Measurements from ENCODE around the gene PDSS2. TPM values are rescaled to one million over a fixed set of nuclear protein-coding genes. Genes with fewer than 3 reads are reported as not detected.

Gene PDSS2
- polyA plus RNA-seq, 1 of the 3 experiments (the other 2 are of a cell fraction), result 5.6 TPM

- no peak overlapping the region for H3K4me3 ChIP-seq (ENCODE audit: low read depth in 2 of 2, low read length in 1 of 2)
- H3K79me2 ChIP-seq (ENCODE audit: insufficient read depth), result no peaks in the 10 kb centered on the region
- ChIA-PET POLR2A (interaction anchor here (0.6 to 0.9 kb wide), 2 partner anchors 8 to 113 kb away, joined by 3 read pairs; no protein-coding TSS in a partner anchor), CTCF (interaction anchor here (0.7 to 1.5 kb wide), 9 partner anchors 12 to 372 kb away, joined by 3 to 7 read pairs (median 4); partner anchors contain the start of gene SOBP)
- H2AFZ ChIP-seq (ENCODE audit: low read depth), result no peak overlapping the region
- H3K9me3 ChIP-seq, result no peaks in the 10 kb centered on the region
- no peak overlapping the region for H3K9ac ChIP-seq
- H3K36me3 ChIP-seq (replicated peaks in 1 of 2; ENCODE audit: control insufficient read depth in 1 of 2, insufficient read depth in 2 of 2, low read length in 1 of 2), result no peaks in the 10 kb centered on the region
- no peaks in the 10 kb centered on the region for H4K20me1 ChIP-seq (ENCODE audit: insufficient read depth)
- H3K27me3 ChIP-seq (ENCODE audit: insufficient read depth), result no peaks in the 10 kb centered on the region
- H3K4me2 ChIP-seq, result no peak overlapping the region
- H3K27ac ChIP-seq (ENCODE audit: low read depth in 2 of 2, low read length in 1 of 2), result no peak overlapping the region
- H3F3A ChIP-seq (replicated peaks; ENCODE audit: insufficient read depth), result peaks cover 4% of the 10 kb centered on the region
- no peaks in the 10 kb centered on the region for H3K9me2 ChIP-seq
- TF ChIP-seq RFX5 (IDR thresholded peaks at IDR 0.05; ENCODE audit: low read length), result no peak
- TF ChIP-seq, protein P1, sequence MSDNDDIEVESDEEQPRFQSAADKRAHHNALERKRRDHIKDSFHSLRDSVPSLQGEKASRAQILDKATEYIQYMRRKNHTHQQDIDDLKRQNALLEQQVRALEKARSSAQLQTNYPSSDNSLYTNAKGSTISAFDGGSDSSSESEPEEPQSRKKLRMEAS (IDR thresholded peaks at IDR 0.05; ENCODE audit: low read depth), result no peak
- TF ChIP-seq, protein P2, sequence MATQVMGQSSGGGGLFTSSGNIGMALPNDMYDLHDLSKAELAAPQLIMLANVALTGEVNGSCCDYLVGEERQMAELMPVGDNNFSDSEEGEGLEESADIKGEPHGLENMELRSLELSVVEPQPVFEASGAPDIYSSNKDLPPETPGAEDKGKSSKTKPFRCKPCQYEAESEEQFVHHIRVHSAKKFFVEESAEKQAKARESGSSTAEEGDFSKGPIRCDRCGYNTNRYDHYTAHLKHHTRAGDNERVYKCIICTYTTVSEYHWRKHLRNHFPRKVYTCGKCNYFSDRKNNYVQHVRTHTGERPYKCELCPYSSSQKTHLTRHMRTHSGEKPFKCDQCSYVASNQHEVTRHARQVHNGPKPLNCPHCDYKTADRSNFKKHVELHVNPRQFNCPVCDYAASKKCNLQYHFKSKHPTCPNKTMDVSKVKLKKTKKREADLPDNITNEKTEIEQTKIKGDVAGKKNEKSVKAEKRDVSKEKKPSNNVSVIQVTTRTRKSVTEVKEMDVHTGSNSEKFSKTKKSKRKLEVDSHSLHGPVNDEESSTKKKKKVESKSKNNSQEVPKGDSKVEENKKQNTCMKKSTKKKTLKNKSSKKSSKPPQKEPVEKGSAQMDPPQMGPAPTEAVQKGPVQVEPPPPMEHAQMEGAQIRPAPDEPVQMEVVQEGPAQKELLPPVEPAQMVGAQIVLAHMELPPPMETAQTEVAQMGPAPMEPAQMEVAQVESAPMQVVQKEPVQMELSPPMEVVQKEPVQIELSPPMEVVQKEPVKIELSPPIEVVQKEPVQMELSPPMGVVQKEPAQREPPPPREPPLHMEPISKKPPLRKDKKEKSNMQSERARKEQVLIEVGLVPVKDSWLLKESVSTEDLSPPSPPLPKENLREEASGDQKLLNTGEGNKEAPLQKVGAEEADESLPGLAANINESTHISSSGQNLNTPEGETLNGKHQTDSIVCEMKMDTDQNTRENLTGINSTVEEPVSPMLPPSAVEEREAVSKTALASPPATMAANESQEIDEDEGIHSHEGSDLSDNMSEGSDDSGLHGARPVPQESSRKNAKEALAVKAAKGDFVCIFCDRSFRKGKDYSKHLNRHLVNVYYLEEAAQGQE (IDR thresholded peaks at IDR 0.05; ENCODE audit: low read depth, low read length), result no peak
- TF ChIP-seq GABPA (IDR thresholded peaks at IDR 0.05; ENCODE audit: low read depth), result no peak
- DNase-seq, result no peak
- no peaks in the 10 kb centered on the region; a peak in 2 of 4 replicates for H3K4me1 ChIP-seq (ENCODE audit: control insufficient read depth in 1 of 2, insufficient read depth in 2 of 2, low read depth in 1 of 2, low read length in 1 of 2)
- 63% methylated on average over 4 of the region's 4 CpGs for WGBS (ENCODE audit: low lambda C conversion rate)
These were observed 45.1 kb upstream of the PDSS2 start for GRCh38 chr6:107504270-107505026.

- Histone ChIP-seq H3K79me2 (ENCODE audit: insufficient read depth) (no peaks in the 10 kb centered on the region), H3K27me3 (ENCODE audit: insufficient read depth) (no peaks in the 10 kb centered on the region), H4K20me1 (ENCODE audit: insufficient read depth) (no peaks in the 10 kb centered on the region), H3K9me3 (no peaks in the 10 kb centered on the region), H3K27ac (ENCODE audit: low read depth in 2 of 2, low read length in 1 of 2) (peak overlapping the region in 1 of 2 experiments; percentile 30; a peak in 1 of 4 replicates), H2AFZ (ENCODE audit: low read depth) (no peak overlapping the region), H3K4me1 (ENCODE audit: control insufficient read depth in 1 of 2, insufficient read depth in 2 of 2, low read depth in 1 of 2, low read length in 1 of 2) (peaks cover 13 to 28% of the 10 kb centered on the region in 2 experiments), H3K9ac (no peak overlapping the region), H3K36me3 (replicated peaks in 1 of 2; ENCODE audit: control insufficient read depth in 1 of 2, insufficient read depth in 2 of 2, low read length in 1 of 2) (no peaks in the 10 kb centered on the region), H3K9me2 (no peaks in the 10 kb centered on the region), H3K4me3 (ENCODE audit: low read depth in 2 of 2, low read length in 1 of 2) (no peak overlapping the region), H3F3A (replicated peaks; ENCODE audit: insufficient read depth) (peaks cover 12% of the 10 kb centered on the region), H3K4me2 (no peak overlapping the region)
- POLR2A ChIA-PET, result interaction anchor here (0.9 kb wide), 1 partner anchor 8 kb away, joined by 3 read pairs; no protein-coding TSS in a partner anchor
- CTCF ChIA-PET, result interaction anchor here (0.8 to 1.4 kb wide), 6 partner anchors 10 to 179 kb away, joined by 3 read pairs; no protein-coding TSS in a partner anchor
- whole genome bisulfite sequencing (ENCODE audit: low lambda C conversion rate), result 95% methylated on average over 1 of the region's 1 CpG
- DNase-seq, result no peak
- no peak for TF ChIP-seq RXRA (IDR thresholded peaks at IDR 0.05; ENCODE audit: borderline replicate concordance, low read depth)
- TF ChIP-seq TCF12 (IDR thresholded peaks at IDR 0.05), result 0 out of 2 replicates have a peak, but pooled peaks have one; percentile 8
- TF ChIP-seq GATA2 (CRISPR knock-in tag; IDR thresholded peaks at IDR 0.05), result peak; percentile 65
- peak in 1 of 2 experiments; percentile 38; a peak in 1 of 4 replicates for TF ChIP-seq EP300 (IDR thresholded peaks at IDR 0.05; ENCODE audit: borderline replicate concordance in 1 of 2, low read depth in 1 of 2, low read length in 1 of 2)
- TF ChIP-seq CTCF (IDR thresholded peaks at IDR 0.05), result no peak
- no peak for TF ChIP-seq NFIC (IDR thresholded peaks at IDR 0.05; ENCODE audit: borderline replicate concordance)
- TF ChIP-seq RAD21 (IDR thresholded peaks at IDR 0.05; ENCODE audit: low read length), result no peak
- no peak for TF ChIP-seq EZH2phosphoT487 (IDR thresholded peaks at IDR 0.05; ENCODE audit: borderline replicate concordance, low read depth)
- TF ChIP-seq, protein P3, sequence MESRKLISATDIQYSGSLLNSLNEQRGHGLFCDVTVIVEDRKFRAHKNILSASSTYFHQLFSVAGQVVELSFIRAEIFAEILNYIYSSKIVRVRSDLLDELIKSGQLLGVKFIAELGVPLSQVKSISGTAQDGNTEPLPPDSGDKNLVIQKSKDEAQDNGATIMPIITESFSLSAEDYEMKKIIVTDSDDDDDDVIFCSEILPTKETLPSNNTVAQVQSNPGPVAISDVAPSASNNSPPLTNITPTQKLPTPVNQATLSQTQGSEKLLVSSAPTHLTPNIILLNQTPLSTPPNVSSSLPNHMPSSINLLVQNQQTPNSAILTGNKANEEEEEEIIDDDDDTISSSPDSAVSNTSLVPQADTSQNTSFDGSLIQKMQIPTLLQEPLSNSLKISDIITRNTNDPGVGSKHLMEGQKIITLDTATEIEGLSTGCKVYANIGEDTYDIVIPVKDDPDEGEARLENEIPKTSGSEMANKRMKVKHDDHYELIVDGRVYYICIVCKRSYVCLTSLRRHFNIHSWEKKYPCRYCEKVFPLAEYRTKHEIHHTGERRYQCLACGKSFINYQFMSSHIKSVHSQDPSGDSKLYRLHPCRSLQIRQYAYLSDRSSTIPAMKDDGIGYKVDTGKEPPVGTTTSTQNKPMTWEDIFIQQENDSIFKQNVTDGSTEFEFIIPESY (IDR thresholded peaks at IDR 0.05; ENCODE audit: borderline replicate concordance, low read depth), result no peak
- TF ChIP-seq FOXJ3 (CRISPR knock-in tag; IDR thresholded peaks at IDR 0.05), result no peak
These were observed 37.7 kb upstream of the PDSS2 start for GRCh38 chr6:107496892-107497684.
